Superior temporal gyrus (tissue), 1 donor: Measurements from ENCODE around the gene SPINK14.

Experiments
- DNase-seq: peaks from one replicate; pipeline ENCODE4 v3.0.0-alpha.2; 2016; ENCODE audit errors: extremely low spot score

The SPINK14 gene

DNA sequence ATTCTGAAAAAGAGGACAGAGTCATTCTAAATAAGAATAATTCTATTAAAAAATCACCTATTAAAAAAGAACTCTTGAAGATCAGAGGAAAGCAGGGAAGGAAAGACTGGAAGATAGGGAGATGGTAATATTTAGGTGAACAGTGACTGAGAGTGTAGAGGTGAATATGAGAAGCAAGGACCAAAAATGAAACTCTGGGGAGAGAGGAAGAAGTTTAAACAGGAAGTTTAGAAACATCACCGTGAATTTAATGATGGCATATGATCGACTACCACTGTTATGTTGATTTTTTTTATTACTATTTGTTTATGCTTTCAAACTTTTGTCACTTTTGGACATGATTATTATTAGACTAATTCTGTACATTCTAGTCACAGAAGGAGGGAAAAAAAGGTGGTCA is 32.8 kb downstream of the SPINK14 start:
- no peak for DNase-seq

DNA sequence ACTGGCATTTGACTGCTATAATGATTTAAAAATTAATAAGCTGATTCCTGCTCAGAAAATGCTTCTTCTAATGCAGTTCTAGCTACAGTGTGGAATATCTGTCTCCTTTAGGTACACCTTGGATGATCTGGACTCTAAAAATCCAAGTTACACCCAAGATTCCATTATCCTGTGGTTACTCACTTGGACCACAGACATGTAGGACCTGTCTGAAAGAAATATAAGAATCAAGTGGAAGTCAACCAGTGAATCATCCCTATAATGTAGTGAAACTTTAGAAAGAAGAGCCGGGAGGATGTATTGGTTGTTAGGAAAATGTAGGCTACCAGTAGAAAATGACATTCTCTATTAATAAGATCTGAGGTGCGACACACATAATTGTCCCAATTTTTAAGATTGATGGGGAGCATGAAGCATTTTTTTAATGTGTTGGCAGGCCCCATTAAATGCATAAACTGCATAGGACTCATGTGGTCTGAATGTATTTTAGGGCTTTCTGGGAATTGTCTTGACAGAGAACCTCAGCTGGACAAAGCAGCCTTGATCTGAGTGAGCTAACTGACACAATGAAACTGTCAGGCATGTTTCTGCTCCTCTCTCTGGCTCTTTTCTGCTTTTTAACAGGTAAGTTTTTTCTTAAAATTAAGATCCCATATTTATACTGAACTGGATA is 34.3 kb downstream of the SPINK14 start, which contains the start of gene SPINK6:
Gene SPINK6 (plus strand): TSS at position 512 of the 673 bp plus-strand sequence. CDS start 55 bp downstream, at position 567.
- DNase-seq, result no peak

DNA sequence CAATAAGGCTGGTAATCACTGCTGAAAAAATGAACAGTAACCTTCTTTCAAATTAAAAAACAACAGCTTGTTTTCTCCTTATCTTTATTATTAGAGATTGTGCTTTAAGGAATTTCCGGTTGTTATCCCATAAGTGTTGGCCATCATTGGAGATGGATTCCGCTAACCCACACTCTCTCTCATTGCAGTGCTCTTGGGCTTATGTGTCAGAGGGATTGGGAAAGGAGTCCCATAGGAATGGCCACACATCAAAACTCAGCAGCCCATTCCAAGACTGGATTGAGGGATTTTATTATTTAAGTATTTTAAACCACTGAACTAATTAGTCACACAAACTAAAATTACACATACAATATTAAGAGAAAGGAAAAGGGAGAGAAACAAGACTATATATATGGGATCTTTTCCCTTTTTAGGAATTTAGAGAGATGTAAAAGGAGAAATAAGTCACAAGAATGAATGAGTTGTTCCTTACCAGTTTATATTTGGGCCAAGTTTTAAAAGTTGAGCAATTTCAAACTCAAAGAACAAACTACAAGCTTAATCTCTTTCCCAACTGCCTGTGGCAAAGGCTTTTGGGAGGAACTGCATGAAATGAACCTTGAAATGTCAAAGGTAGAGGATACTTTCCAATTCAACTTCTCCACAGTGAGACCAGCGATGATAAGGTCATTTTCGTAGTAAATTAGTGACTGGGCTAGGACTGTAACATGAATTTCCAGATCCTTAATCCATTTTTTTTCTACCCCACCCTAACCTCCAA is 36.9 kb downstream of the SPINK14 start:
- DNase-seq, result no peak

- DNase-seq, result no peak
These were observed 37.5 kb downstream of the SPINK14 start for GRCh38 chr5:148205865-148206264.

DNA sequence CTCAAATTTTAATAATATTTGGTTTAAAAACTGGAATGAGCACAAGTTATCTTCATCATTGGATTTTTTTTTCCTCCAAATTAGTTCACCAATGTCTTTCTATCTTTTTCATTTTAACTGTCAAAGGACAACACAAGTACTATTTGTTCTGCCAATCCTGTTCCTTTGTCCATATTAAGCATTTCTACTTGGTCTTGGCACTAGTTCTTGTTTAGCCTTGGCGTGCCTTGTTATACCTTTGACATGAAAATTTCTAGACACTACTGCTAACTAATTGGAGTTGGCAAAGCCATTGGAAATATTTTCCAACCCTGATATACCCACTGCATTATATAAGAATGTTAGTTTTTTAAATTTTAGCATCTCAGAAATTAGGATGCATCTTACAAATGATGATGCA is 38.3 kb downstream of the SPINK14 start:
- no peak for DNase-seq

GRCh38 chr5:148208226-148208625 is 39.9 kb downstream of the SPINK14 start:
- DNase-seq, result no peak

- DNase-seq, result no peak
These were observed 40.9 kb downstream of the SPINK14 start for GRCh38 chr5:148209151-148209770.

- no peak for DNase-seq
These were observed 46.4 kb downstream of the SPINK14 start for GRCh38 chr5:148214665-148215185.

DNA sequence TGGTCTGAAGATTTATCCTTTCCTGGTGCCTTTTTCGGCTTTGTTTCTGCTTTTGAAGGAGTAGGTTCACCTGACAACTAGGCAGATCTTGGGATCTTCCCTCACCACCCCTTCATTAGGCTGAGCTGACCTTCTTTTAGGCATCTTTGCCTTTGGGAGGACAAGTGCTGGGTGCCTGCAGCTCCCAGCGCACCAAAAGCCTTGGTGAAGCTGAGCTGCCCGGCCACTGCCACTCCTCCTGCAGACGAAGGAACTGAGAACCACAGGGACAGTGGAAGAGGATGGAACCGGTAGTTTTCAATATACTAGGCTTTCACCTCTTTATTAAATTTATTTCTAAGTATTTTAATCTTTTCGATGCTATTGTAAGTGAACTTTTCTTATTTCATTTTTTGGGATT is 53.2 kb downstream of the SPINK14 start:
- DNase-seq, result no peak

DNA sequence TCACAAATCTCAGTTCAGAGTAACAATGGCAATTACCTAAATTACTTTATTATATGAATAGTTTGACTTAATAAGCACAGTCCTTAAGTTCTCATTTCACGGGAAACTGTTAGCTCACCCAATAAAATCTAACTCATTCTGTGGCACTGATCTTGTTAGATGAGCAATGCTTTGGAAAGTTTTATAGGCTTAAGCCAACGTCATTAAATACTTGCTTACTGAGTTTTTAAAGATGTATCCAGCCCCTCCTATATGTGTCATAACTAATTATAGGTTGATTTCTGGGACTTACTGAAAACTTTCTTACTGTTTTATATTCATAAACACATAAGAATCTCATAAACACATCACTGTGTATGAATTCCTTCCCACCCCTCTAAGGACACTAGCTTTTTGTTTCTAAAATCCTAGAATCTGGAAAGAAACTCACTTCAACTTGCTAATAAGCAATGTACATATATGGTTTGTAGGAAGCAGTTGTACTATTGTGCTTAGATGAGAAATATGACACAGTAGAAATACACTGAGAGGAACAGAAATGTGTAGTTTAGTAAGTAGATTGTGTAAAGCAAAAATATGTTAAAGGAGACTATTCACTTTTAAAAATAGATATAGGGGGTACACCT is 55.9 kb downstream of the SPINK14 start:
- no peak for DNase-seq
